Measurements from ENCODE around the gene SH3GLB2.
"Not testable (repeated sequence)": the region's sequence is repeated elsewhere in the genome, so short reads cannot be mapped to it uniquely, and the experiment has no call there.

The SH3GLB2 gene

GRCh38 chr9:129001504-129002325 lies 26.4 kb downstream of the SH3GLB2 start:
- DNase-seq (ENCODE audit: low spot score) (no peak), FAIRE-seq (no peak)

- no peak for DNase-seq (ENCODE audit: low spot score)
- FAIRE-seq = no peak
Observed at GRCh38 chr9:128999581-129000206, 28.4 kb downstream of the SH3GLB2 start.

- no peak for DNase-seq (ENCODE audit: low spot score)
- no peak for FAIRE-seq
Observed at GRCh38 chr9:128998462-128998861, 29.7 kb downstream of the SH3GLB2 start.

- DNase-seq (ENCODE audit: low spot score) (no peak), FAIRE-seq (no peak)
Observed at GRCh38 chr9:128995791-128996190, 32.3 kb downstream of the SH3GLB2 start.

GRCh38 chr9:128992995-128993394 lies 35.1 kb downstream of the SH3GLB2 start:
- DNase-seq (ENCODE audit: low spot score) (no peak), FAIRE-seq (no peak)

- no peak for FAIRE-seq
- DNase-seq (ENCODE audit: low spot score) = peak; percentile 56
Observed at GRCh38 chr9:128987805-128988204, 40.3 kb downstream of the SH3GLB2 start.

- FAIRE-seq = no peak
- DNase-seq (ENCODE audit: low spot score) = no peak
Observed at GRCh38 chr9:128986671-128987070, 41.5 kb downstream of the SH3GLB2 start.

- FAIRE-seq (no peak), DNase-seq (ENCODE audit: low spot score) (no peak)
Observed at GRCh38 chr9:128983536-128983935, 44.6 kb downstream of the SH3GLB2 start.

DNA sequence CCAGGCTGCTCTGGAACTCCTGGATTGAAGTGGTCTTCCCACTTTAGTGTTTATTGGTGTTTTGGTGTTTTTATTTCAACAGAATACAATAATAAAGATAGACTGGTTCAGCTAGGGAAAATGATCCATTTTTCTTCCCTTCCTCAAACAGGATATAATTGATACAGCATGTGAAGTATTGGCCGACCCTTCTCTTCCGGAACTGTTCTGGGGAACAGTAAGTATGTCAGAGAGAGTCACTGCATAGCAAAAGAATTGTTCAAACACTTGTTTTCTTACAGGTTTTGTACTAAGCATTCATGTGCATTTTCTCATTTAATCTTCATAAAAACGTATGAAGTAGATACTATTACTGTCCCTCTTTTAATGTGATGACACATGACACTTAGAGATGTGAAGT lies 49.0 kb downstream of the SH3GLB2 start:
- FAIRE-seq (no peak), DNase-seq (ENCODE audit: low spot score) (no peak)

DNA sequence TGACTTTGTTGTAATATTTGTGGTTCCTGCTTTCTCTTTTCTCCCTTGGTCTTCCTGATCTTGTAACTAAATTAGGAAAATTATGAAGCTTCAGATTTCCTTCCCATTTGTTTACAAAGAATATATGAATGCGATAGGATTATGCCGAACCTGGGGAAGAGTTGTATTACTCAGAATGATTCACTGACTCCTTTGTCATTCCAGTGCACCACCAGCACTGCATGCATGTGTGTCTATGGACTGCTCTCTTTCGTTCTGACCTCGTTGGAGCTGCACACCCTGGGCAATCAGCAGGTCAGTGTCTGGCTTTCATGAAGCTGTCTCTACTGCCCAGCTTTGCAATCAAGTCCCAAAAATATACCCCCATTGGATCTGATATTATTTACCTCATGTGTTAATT lies 55.2 kb downstream of the SH3GLB2 start:
- peak; percentile 45 for DNase-seq (ENCODE audit: low spot score)

GRCh38 chr9:128969491-128969890 lies 58.6 kb downstream of the SH3GLB2 start:
- no peak for FAIRE-seq
- DNase-seq (ENCODE audit: low spot score) = no peak

More for the DNA sequence above, 55.2 kb downstream of the SH3GLB2 start:
- peak; percentile 56 for FAIRE-seq

- FAIRE-seq; DNase-seq (ENCODE audit: low spot score): not testable (repeated sequence)
Observed at GRCh38 chr9:128961403-128961802, 66.7 kb downstream of the SH3GLB2 start.
